NK-92 (cell line): ENCODE results near the gene PTPN7.
"Not testable (repeated sequence)": the region's sequence is repeated elsewhere in the genome, so short reads cannot be mapped to it uniquely, and the experiment has no call there.

ENCODE experiments used
- DNase-seq: peaks from one replicate; lab custom pipeline; 2025; ENCODE audit not compliant: unreplicated experiment; lab: John Stamatoyannopoulos, UW

Gene PTPN7

DNA sequence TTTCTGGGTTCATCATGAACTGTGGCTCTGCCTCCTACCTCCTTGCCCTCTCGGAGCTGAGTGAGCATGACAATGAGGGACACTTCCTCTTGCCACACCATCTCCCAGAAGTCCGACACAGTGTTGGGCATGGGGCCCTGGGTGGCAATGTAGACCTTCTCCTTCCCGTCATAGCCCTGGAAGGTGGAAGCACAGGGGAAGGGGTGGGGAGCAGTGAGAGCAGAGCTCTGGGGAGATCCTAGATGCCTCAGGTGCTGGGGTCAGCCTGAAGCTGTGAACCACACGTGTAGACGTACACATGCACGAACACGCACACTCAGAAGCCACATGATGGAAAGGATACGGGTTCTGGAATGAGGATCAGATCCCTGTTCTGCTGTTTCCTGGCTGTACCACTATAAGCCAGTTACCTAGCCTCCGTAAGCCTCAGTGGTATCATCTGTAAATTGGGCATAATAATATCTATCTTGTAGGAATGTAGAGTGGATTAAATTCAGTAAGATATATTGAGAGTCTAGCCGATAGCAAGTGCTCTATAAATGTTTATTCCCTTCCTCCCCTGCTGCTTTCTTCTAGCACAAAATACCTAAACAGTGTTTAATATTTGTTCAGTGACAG is 6.1 kb downstream of the PTPN7 start:
- DNase-seq, result no peak

DNA sequence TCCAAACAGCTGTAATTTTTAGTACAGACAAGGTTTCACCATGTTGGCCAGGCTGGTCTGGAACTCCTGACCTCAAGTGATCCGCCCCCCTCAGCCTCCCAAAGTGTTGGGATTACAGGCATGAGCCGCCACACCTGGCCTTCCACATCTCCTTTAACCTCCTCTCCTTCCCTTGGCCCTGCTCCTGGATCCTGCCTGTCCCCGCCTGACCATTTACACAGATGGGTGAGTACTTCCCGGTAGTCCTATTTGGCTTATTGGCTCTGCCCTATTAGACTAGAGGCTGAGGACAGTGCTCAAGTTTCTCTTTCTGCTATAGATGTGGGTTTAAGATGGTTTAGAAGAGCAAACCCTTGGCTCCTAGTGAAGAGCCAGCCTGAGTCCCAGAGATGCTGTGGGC is 7.1 kb downstream of the PTPN7 start:
- DNase-seq, result no peak

DNA sequence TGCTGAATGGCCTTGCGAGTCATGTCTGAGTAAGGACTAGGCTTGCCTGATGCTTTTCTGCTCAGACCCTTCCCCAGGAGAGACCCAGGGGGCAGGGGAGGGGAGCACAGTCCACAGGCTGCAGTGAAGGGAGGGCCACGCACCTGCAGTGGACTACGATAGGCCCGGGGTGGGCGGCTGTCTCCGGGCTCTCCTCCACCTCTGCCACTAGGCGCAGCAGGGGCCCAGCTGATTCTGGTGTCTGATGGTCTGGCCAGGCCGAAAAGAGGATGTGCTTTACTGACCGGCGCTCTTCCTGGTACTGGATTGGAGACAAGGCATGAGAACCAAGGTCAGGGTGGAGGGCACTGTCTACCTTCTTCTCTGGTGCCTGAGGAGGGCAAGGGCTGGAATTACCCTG is 8.0 kb downstream of the PTPN7 start:
- DNase-seq, result no peak

DNA sequence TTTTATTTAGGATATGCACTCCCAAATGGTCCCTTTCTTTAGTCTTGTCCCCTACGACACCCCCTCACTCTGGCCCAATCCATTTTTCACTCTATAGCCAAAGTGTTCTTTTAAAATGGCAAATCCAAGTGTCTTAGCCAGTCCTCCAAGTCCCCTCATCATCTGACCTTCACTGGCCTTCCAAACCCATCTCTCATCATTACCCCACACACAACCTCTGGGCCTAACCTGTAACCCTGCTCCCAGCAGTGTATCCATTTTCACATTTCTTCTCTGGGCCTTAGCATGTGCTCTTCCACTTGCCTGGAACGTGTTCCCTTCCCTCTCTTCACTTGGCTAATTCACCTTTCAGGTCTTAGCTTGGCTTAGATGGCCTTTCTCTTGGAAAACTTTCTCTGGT is 9.4 kb downstream of the PTPN7 start:
- DNase-seq, result no peak

DNA sequence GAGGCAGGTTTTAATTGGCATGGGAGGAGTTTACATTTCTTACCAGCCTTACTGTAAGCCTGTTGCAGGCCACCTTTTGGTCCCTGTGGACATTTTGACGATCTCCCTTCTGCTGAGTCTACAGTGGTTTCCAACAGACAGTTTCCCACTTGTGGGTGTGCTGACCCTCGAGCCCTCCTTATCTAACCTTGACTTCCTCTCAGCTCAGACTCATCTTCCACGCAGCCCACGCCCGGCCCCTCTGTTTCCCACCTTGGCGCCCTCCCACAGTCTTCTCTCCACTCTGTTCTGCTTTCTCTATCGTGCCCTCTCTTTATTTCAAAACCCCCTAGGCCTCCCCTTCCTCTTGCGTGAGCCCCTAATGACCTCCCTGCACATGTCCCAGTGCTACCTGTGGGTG is 9.8 kb downstream of the PTPN7 start:
- DNase-seq, result no peak

DNA sequence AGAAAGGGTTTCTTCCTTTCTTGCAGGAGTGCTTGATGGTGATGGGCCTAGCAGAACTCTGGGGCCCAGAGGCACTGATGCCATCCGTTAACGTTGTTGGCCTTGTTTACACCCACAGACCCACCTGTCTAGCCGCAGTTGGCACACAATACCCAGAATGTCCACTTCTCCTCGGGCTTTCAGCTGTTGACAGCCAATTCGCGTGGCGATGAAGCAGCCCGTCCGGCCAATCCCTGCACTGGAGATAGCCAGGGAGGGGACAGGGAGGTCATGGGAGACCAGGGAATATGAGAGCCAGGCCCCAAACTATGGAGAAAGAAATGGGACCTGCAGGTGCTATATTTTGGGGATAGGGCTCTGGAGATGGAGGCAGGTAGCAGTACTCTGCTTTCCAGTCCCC is 10.2 kb downstream of the PTPN7 start:
- no peak for DNase-seq

DNA sequence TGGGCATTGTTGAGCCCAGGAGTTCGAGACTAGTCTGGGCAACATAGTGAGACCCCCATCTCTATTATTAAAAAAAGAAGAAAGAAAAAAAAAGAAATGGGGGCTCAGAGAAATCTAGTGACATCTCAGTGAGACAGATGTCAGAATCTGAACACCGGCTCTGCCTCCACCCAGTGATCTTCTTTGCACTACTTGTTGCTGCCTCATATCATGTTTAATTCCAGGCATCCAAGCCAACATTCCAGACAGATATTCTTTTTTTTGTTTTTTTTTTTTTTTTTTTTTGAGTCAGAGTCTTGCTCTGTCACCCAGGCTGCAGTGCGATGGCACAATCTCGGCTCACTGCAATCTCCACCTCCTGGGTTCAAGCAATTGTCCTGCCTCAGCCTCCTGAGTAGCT is 10.8 kb downstream of the PTPN7 start:
- no peak for DNase-seq

DNA sequence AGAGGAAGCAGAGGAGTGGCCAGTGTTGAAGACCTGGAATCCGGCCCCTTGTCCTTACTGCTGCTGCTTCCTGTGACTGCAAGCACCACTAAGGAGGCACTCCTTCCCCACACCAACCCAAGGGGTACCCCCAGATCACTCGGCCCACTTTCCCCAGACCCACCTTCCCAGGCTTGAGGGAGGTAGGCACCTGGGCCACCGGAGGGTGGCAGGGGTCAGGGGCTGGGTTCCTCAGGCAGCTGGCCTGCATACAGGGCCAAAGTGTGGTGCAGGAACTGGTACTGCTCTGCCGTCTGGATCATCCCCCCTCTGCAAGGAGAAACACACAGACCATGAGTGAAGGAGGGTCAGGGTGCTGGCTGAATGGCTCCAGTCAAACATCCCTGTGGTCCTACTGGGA is 12.0 kb downstream of the PTPN7 start:
- DNase-seq, result no peak

DNA sequence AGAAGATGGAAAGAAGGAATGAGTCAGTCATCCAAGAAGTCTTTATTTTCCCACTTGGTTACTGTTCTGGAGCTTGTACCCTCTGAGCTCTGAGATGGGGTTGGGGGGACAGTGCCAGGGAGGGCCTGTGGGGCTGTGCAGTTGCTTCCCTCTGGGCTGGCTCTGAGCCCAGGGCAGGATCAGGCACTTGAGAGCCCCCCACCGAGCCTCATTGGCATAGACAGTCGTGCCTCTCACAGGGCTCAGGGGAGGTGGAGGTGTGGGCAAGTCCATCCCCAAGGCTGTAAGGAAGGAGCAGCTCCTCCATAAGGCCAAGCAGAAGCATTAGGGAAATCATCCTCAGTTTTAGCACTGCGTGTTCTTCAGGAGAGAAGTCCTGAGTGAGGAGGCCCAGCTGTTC is 13.4 kb downstream of the PTPN7 start:
- no peak for DNase-seq

DNA sequence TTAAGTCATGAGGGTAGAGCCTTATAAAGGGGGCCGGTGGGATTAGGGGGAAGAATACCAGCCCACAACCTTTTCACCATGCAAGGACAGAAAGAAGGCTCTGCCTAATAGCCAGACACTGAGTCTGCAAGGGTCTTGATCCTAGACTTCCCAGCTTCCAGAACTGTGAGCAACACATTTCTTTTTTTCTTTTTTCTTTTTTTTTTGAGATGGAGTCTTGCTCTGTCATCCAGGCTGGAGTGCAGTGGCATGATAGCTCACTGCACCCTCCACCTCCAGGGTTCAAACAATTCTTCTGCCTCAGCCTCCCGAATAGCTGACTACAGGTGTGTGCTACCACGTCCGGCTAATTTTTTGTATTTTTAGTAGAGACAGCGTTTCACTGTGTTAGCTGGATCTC is 14.1 kb downstream of the PTPN7 start:
- no peak for DNase-seq

DNA sequence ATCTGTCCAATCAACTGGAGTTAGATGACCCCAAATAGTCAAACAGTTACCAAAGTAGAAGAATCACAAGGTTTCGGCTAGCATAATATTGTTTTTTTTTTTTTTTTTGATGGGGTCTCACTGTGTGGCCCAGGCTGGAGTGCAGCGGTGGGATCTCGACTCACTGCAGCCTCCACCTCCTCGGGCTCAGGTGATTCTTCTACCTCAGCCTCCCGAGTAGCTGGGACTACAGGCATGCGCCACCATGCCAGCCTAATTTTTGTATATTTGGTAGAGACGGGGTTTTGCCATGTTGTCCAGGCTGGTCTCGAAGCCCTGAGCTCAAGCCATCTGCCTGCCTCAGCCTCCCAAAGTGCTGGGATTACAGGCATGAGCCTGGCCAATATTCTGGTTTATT is 14.7 kb downstream of the PTPN7 start:
- not testable (repeated sequence) for DNase-seq

DNA sequence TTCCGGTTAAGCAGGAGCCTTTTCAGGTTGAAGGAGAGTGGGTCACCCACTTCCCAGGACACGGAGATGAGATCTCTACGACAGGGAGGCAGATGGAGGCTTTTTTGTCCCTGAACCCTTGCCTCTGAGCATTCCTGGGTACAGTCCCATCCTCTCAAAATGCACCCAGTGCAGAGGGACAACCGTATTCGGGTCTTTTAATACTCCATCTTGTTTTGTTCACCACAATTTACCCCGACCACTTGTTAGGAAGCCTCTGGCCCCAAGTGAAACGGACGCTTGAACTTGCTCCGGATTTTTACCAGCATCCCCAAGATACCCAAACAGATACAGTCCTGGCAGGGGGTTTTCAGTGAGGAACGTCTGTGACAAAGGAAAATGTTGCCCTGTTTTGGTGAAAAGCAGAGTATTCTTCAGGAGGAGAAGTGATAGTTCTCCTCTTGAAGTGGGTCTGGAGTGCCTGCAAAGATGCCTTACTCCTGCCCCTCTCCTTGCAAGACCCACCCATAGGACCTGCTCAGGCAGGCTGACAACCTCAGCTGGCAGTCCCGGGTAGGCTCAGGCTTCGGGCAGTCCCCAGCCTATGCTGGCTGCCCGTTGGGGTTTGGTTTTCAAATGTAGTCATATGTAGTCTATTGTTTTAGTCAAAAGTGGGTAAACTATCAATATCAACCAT is 15.2 kb downstream of the PTPN7 start:
- no peak for DNase-seq

DNA sequence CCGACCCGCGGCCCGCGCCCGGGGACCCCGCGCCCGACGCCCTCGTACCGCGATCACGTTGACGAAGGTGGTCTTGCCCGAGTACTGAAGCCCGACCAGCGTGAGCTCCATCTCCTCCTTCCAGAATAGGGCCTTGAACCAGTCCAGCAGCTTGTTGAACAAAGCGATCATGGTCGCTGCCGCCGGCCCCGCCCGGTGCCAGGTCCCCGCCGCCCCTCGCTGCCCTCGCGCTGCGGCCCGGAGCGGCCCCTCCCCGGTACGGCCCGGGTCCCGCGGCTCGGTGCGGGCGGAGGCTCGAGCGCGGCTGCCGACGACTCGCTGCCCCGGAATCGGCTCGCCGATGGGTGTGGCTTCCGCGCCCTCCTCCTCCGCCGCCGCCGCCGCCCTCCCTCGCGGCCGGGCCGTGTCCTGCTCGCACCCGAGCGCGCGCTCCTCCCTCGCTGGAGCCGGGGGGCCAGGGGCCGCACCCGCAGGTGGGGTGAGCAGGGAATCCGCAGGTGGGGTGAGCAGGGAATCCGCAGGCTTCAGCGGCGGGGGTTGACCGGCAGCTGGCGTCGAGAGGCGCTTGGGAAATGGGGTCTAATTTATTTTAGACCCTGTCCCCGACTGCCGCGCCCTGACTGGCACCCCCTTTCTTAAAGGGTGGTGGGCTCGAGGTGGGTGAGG is 15.9 kb downstream of the PTPN7 start, which contains the start of gene ARL8A:
Gene ARL8A (minus strand): TSS at position 336 of the 666 bp plus-strand sequence. CDS start 165 bp downstream, at position 171.
- DNase-seq, result no peak

DNA sequence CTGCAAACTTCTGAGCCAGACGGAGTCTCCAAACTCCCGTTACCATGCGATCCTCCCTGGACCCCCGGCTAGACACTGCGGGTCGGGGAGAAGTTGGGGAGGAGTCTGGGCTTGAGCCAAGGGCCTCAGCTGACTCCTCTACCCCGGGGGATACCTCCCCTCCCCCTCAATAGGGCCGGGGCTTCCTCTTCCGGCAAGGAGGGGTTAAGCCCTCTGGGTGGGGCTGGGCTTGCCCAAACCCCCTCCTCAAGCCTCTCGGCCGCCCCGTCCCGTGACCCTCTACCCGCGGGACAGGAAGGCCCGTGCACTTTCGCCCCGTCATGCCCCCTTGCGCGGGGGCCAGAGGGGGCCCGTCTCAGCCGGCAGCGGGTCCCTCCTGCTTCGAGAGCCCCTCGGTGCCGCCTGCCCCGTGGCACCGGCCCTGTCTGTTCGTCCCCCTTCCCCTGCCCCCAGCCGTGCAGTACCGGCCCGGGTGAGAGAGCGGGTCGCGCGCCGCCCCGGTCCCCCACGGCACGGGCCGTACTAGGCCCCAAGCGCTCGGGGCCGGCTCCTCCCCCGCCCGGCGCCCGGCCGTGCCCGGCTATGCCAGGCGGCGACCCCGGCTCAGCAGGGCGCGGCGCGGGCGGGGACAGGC is 16.5 kb downstream of the PTPN7 start:
- DNase-seq, result no peak

DNA sequence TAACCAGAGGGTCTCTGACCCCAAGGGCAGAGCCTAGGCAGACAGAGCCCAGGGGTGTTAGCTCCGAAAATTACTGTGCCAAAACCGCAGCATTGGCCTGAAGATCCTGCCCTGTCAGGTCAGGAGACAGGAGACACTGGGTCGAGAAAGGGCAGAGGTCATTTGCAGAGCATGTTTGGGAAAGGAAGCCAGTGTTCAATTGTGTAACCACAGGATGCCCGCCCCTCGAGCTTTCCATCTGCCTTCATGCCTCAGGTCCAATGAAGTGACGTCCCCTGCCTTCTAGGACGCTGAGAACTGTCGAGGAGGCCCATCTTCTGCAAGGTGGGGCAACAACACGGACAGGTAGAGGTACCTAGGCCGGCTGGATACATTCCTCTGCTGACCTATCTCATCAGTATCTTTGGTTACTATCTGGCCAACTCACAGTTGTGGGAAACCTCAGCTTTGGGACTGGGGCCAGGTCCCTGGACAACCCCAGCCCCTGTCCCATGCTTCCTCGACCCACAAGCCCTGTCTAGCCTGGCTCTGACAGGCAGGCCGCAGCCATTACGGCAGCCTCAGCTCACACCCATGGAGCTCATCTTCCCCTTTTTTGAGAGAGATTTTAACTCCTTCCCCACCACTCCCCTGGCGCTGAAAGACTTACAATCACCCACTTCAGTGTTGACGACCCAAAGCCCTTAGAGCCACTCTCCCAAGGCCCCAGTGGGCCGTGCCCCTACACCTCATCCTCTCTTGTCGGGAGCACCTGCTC is 17.2 kb downstream of the PTPN7 start:
- no peak for DNase-seq

DNA sequence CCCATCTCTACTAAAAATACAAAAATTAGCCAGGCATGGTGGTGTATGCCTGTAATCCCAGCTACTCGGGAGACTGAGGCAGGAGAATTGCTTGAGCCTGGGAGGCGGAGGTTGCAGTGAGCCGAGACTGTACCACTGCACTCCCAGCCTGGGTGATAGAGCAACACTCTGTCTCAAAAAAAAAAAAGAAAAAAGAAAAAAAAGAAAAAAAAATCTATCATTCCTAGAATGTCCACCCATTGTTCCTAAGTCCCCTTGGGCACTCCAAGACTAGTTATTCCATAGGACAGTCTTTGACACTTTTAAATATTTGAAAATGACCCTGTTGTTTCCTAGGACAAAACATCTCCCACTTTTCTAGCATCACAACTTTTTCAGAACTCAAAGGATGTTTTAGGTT is 18.9 kb downstream of the PTPN7 start:
- DNase-seq, result not testable (repeated sequence)

DNA sequence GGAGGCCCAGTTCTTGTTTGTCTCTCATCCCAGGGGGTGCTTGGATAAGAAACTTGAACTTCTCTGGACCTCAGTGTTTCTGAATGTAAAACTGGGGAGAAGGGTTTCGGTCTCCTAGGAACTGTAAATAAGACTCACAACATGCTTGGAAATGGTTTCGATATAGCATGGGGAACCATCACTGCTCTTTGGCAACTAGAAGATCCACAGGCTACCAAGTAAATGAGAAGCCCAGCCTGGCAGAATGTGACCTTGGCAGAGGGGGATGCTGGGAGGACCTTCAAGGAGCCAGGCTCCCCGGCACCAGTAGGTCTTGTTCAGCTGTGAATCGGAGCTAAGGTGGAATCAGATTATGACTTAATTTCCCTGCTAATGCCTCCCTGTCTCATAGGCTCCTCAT is 19.6 kb downstream of the PTPN7 start:
- DNase-seq, result no peak

DNA sequence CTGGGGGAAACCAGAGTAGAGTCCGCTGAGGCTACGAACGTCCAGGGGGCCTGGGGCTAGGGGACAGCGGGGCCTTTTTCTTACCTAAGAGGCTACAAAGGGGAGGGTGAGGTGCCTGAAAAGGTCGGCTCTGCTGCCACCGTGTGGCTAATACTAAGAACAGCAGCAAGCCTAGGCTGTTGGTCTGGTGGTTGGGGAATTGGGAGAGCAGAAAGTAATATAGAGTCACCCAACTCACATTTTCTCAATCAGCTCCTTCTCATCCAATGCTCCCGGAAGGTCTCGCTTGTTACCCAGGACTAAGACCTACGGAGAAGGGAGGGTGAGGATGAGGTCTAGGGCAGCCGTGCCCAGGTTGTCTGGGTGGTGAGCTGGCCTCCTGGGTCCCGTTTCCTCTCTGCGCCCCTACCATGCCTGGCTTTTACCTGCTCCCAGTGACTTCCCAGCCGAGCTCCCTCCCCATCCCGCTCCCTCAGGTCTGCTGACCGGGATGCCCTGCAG is 25.1 kb downstream of the PTPN7 start:
- no peak for DNase-seq

DNA sequence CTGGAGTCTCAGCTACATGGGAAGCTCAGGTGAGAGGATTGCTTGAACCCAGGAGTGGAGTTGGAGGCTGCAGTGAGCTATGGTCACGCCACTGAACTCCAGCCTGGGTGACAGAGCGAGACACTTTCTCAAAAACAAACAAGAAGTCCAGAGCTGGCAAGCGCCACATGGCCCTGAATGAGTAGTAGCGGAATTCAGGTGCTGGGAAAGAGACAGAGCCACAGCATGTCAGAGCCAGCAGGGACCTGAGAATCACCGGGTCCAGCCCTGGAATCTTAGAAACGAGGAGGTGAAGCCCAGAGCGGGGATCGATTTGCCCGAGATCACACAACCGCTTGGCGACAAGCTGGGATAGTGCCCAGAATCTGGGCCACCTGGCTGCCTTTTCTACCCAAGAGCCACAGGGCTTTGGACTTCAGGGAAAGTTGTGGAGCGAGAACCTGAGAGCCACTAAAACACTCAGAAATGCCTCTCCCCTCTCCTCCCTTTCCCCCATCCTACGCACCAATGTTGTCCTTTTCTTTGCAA is 25.7 kb downstream of the PTPN7 start:
- no peak for DNase-seq

DNA sequence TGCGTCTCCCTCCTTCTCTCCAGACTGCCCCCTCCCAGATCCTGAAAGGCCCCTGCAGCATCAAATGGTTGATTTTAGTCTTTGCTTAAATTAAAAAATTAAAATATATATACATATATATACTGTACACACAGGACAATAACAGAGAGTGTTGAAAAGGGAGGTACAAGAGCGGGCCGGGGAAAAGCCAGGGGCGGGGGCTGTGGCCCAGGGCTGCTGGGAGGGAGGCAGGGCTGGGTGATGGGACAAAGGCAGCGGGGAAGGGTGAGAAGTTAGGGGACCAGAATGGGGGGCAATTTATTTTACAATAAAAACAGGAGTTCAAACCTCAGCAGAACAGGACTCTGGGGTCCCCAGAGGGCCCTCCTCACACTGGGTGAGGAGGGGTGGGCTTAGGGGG is 26.4 kb downstream of the PTPN7 start:
- no peak for DNase-seq

DNA sequence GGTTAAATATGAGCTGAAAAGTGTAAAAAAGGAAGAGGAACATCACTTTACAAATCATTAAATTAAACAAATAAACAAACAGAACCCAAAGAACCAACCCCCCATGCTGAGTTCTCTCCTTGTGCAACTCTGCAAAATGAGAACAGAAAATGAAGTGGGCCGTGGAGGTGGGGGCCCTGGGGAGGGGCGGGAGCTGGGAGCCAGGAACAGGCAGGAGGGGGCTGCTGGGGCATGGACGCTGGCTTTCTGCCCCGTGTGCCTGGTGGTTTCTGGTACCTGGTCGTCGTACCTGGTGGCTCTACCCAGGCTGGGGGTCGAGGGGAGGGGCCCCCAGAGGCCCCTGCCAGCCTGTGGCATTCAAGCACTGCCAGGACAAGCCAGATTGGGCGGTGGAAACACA is 26.9 kb downstream of the PTPN7 start:
- DNase-seq, result no peak
